Measurements from ENCODE around the gene HOXA6. TPM values are rescaled to one million over a fixed set of nuclear protein-coding genes. Genes with fewer than 3 reads are reported as not detected.

Gene HOXA6
- total RNA-seq, 1 donor from 2014 or later = 15.8 TPM

DNA sequence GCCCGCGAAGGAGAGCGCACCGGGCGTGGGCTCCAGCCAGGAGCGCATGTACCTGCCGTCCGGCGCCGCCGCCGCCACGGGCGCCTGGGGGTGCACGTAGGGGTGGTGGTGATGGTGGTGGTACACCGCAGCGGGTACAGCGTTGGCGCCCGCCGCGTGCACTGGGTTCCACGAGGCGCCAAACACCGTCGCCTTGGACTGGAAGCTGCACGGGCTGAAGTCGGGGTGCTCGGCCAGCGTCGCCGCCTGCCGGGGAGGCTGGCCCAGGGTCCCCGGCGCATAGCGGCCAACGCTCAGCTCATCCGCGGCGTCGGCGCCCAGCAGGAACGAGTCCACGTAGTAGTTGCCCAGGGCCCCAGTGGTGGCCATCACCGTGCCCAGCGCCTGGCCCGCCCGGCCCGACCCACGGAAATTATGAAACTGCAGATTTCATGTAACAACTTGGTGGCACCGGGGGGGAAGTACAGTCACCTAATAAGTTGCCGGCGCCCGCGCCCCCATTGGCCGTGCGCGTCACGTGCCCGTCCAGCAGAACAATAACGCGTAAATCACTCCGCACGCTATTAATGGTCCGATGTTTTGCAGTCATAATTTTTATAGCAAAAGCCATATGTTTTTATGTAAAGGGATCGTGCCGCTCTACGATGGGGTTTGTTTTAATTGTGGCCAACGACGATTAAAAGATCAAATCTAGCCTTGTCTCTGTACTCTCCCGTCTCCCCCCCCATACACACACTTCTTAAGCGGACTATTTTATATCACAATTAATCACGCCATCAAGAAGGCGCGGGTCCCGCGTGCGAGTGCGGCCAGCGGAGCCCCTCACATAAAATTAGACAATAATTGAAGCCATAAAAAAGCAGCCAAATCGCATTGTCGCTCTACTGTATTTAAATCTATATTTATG is 17.8 kb upstream of the HOXA6 start, which contains the start of gene HOXA9:
TSS of gene HOXA9 (minus strand) at position 449 of the 907 bp plus-strand sequence. CDS start at position 369, 80 bp downstream.
- ATAC-seq (peak; percentile 68), DNase-seq (ENCODE audit: low spot score) (peak; percentile 89)
- intact Hi-C loops (cut with DNase I) = no loop called here

DNA sequence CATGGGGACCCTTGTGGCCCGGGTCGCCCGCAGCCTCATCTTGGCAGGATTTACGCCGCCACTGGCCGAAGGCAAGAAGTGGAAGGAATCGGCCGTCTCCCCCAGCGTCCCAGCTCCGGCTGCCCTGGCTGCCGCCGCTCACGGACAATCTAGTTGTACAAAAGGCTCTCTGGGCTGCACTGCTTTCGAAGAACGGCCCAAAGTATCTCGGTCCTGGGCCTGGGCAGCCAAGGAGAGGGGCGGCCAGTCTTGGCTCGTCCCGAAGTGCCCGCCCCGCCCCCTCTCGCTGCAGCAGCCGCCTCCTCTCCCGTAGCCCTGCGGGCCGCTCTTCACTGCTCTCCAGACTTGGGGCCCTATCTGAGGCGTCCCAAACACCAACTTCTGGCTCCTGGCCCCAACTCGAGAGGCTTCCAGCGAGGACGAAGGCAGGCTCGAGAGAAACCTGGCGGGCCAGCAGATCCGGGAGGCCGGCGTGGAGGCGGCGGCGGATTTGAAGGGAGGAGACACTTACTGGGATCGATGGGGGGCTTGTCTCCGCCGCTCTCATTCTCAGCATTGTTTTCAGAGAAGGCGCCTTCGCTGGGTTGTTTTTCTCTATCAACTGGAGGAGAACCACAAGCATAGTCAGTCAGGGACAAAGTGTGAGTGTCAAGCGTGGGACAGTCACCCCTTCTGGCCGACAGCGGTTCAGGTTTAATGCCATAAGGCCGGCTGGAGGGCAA is 17.0 kb upstream of the HOXA6 start:
- intact Hi-C loops (cut with DNase I) = no loop called here
- ATAC-seq = peak; percentile 9

DNA sequence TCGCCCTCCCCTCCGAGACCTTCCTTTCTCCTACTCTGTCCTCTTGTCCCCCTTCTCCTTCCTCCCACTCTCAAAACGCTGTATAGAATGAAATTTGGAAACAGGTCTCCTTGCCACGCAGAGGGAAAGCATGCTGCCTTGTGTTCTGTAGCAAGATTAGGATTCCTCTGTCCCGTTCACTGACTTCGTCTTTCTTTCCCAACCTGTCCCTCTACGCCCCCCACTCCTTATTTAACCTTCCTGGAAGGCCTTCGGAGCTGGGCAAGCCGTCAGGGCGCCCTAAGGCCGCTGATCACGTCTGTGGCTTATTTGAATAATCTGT is 16.4 kb upstream of the HOXA6 start:
- intact Hi-C loops (cut with DNase I) = no loop called here
- DNase-seq (ENCODE audit: low spot score) (no peak), ATAC-seq (no peak)

More for the DNA sequence above, 17.0 kb upstream of the HOXA6 start:
- DNase-seq (ENCODE audit: low spot score) = peak; percentile 73

DNA sequence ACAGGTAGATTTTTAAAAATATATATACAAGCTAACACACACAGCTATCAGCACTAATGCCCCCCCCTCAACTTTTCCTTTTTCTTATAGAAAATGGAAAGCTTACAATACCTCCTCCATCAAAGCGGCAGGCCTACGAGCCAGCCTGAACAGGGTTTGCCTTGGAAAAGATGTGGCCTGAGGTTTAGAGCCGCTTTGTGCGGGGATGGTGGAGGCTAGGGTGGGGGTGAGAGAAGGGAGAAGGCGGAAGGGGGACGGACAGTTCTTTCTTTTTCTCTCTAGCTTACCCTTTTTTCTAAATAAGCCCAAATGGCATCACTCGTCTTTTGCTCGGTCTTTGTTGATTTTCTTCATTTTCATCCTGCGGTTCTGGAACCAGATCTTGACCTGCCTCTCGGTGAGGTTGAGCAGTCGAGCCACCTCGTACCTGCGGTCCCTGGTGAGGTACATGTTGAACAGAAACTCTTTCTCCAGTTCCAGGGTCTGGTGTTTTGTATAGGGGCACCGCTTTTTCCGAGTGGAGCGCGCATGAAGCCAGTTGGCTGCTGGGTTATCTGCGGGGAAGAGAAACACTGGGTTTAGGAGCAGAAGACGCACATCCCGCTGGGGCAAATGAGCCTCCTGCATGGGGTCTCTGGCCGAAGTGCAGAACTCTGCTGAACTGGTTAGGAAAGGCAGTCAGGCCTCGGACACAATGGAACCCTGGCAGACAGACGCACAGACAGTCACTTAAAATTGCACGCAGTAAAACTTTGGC is 15.9 kb upstream of the HOXA6 start:
- intact Hi-C loops (cut with DNase I) = no loop called here
- peak; percentile 51 for DNase-seq (ENCODE audit: low spot score)

DNA sequence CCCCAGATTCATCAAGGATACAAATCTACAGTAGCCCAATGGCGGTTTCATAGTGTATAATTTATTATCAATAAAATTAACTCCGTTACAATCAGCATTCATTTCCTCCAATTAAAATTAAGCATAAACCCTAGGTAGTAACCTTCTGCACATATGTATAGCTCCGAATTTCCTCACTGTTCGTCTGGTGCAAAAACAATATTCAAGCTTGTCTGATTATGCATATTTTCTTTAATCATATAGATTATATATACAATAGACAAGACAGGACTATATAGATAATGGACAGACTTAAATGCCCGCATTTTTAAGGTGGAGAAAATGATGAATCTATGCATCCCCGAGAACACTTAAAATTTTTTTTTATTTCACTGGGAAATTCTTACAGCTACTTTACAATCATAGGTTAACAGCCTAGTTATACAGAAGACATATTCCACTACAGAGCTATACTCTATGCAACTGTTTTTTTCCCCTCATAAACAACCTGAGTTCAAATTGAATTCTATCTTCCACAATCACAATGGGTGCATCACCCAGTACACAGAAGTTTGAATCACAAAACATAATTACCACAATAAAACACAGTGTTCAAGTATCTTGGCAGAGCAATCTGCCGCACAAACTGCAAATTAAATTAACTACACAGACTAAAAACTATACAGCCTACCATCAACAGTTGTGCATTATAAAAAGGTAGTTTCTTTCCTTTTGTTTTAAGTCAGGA is 15.2 kb upstream of the HOXA6 start:
- ATAC-seq (no peak), DNase-seq (ENCODE audit: low spot score) (no peak)
- intact Hi-C loops (cut with DNase I) = no loop called here

More for the DNA sequence above, 15.9 kb upstream of the HOXA6 start:
- ATAC-seq = no peak

DNA sequence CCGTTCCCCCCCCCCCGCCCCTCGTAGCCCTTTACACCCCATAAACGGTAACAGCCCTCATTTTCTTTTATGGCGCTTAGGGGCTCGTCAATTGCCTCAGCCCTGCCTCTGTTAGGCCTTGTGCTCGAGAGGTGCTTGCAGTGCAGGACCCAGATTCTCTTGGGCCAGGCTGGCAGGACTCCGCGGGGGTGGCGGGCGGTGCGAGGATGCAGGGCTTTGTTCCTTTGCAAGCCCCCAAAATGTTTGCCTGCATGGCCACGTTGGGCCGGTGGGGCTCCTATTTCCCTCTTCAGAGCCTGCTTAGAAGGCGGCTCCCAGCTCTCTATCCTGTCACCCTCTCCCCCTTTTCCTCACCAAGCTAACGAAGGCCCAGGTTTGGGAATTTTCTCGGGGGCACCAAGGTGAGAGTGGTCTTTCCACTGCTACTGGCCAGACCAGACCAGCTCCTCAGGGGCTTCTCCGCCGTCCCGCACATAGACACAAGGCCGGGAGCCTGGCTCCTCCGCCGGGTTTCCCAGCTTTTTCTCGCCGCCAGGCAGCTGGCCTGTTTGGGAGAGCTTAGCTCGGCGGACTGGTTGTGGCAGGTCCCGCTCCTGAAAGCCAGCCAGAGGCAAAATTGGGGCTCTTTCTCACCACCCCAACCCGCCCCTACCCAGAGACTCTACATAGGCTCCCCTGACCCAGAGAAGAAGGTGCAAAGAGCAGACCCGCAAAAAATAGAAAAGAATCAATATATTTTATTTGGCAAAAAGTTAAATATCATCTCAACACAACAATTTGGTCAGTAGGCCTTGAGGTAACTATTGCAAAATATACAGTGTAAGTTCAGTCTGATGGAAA is 14.4 kb upstream of the HOXA6 start:
- no peak for ATAC-seq
- intact Hi-C loops (cut with DNase I) = no loop called here
- DNase-seq (ENCODE audit: low spot score) = peak; percentile 67

DNA sequence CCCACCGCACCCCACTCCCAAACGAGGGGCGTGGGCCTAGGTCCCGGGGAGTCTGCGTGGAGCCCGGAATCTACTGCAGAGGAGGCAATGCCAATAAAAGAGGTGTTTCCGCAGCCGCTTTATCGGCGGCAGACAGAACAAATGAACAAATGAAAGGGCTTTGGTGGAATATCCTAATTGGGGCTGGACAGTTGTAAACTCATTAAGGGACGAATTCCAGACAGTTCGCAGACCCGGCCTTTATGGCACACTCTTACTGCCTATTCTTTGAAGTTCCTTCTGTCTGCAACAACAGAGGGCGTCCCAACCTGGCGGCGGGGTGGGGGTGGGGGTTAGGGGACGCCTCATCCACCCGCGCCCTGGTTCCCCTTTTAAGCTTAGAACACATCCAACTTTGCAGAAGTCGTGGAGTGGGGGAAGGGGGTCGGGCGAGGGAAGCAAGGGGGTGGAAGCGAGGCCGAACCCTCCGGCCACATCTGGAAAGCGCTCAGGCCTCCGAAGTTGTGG is 13.7 kb upstream of the HOXA6 start:
- peak; percentile 75 for DNase-seq (ENCODE audit: low spot score)
- ATAC-seq = no peak
- intact Hi-C loops (cut with DNase I) = no loop called here

DNA sequence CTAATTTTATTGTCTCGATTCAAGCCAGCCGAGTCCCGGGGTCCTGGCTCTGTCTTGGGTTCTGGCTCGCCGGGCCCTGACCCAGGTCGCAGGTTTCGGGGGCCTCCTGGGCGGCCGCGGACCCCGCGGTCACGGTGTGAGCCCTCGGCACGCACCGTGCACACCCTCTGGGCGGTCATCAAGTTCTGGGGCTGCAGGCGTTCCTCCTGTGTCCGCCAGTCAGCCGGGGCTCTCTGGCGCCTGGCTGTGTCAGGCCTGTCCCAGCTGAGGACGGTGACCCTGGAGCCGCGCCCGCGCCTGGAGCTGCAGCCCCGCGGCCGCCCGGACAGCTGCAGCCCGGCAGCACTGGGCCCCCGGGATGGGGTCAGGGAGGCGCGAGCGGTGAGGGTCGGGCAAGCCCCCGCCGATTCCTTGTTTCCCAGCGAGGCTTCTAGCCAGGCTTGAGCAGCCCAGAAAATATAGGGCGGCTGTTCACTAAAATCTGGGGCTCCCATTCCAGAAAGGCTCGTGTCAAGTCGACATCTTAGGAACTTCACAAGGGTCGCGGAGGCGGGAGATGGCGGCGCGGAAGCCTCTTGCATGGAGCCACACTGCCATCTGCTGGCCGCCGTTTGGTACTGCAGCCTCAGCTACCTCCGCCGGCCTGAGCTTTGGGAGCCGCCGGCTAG is 13.1 kb upstream of the HOXA6 start:
- peak; percentile 94 for DNase-seq (ENCODE audit: low spot score)
- intact Hi-C loops (cut with DNase I) = no loop called here
- peak; percentile 60 for ATAC-seq

DNA sequence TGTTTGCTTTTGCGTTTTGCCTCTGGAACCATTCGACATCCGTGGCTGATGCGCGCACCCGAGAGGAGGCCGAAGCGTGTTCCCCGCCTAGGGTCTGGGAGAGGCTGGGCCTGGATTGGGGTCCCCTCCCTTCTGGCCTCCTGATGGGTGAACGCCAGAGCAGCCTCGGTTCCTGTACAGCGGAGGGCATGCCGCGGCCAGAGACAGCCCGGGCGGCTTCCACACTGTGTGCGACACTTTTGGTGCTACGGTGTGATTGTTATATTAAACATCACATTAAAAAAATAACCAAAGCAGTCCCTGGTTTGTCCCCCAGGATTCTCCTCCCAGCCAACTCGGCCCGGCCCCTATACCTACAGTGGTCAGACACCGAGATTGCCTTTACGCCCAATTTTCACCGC is 12.6 kb upstream of the HOXA6 start:
- ATAC-seq = no peak
- peak; percentile 61 for DNase-seq (ENCODE audit: low spot score)
- intact Hi-C loops (cut with DNase I) = no loop called here

DNA sequence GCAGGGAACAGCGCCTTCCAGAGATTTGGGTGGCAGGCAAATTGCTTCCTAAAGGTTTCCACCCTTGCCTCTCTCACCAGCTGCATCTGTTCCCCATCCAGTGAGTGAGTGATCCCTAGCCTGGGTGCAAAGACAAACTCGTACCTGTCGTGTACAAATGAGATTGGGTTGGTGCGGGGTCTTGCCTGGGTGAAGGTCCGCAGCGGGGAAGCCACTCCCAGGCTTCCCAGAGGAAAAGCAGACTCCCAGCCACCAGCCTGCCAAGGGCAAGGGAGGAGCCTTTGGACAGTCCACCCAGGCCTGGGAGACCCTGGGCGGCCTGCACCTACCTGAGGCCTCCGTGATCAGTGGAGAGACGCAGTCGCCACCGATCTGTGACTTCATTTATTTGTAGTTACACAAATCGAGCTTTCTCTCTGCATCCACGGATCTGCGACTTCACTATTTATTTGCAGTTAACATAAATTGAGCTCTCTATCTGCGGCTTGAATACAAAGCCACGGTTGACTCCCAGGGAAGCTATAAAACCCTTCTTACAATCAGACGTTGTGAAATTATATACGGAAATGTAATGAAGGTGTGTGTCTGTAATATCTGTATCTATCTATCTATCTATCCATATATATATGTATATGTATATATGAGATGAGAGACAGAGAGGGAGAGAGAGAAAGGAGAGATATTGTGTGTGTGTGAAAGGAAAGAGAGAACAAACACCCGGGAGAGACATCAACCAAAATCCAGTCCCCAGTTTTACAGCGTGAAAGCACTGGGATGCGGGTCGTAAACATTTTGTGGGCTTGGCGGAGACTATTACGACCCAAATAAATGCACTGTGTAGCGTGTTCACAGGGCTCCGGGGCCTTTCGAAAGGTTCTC is 11.9 kb upstream of the HOXA6 start:
- intact Hi-C loops (cut with DNase I) = loop anchor here (10.0 kb wide), 1 partner anchor 785 kb away; no protein-coding TSS in a partner anchor
- DNase-seq (ENCODE audit: low spot score) (no peak), ATAC-seq (no peak)

DNA sequence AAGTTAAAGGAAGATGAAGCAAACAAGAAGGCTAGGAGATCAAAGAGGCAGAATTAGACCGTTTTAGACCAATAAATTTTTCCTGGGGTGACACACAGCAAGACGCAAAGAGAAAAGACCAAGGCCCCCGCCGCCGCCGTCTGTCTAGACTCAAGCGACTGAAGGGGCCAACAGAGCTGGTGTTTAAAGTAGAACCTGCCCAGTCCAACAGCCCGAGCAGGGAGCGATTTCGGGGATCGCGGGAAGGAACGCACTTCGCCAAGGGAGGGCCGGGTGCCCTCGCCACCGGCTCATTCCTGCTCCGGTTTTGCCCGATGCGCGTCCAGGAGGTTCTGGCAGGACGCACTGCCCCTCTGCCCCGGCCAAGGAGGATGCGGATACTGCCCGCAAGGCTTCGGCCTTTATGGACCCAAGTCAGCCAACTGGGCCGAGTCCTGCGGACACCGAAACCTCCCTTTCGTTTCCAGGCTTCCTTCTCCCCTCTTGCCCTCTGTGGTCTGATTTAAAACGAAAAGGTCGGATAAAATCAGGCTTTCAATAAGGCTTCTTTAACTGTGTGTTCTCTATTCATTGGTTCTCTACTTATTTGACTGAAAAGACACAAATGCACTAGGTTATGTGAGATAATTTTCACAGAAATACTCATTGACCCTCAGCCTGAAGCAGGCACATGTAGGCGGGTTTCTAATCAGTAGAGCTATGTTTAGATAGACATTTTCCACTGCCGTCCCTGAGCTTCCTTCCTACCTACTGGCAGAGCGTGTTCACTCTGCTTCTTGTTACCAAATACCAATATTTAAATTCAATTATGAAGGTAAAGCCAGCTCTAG is 11.1 kb upstream of the HOXA6 start:
- peak; percentile 55 for DNase-seq (ENCODE audit: low spot score)
- intact Hi-C loops (cut with DNase I) = loop anchor here (10.0 kb wide), 1 partner anchor 784 kb away; no protein-coding TSS in a partner anchor
- no peak for ATAC-seq

DNA sequence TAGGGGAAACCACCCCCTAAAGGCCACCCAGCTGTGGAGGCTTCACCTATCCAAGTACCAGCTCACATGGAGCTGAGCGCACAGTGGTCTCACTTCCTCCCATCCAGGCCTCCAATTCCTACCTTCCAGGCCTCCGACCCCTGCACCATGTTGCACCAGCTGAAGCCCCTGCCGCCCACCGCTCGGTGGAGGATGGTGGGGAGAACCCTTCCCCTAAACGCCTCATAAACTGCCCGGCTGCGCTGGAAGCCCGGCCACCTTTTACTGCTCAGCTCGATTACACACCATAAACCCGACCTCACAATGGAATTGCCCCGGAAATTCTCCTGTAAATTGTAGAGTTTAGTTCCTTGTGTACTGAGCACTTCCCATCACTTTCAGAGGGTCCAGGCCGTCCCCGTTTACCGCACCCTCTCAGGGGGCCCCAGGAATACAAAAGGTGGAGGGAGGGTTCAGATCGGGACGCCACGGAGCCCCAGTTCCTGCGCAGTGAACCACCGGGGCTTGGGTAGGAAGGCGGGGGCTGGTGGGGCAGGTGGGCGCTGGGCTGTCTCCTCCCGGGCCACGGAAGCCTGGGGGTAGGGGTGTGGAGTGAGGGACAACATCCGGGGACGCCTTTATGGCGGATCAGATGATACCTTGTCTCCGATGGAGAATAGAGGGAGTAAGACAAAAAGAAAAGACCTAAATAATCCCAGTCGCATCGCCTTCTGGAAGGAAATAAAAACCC is 10.3 kb upstream of the HOXA6 start:
- peak; percentile 55 for DNase-seq (ENCODE audit: low spot score)
- ATAC-seq = no peak
- intact Hi-C loops (cut with DNase I) = loop anchor here (10.0 kb wide), 1 partner anchor 783 kb away; no protein-coding TSS in a partner anchor

DNA sequence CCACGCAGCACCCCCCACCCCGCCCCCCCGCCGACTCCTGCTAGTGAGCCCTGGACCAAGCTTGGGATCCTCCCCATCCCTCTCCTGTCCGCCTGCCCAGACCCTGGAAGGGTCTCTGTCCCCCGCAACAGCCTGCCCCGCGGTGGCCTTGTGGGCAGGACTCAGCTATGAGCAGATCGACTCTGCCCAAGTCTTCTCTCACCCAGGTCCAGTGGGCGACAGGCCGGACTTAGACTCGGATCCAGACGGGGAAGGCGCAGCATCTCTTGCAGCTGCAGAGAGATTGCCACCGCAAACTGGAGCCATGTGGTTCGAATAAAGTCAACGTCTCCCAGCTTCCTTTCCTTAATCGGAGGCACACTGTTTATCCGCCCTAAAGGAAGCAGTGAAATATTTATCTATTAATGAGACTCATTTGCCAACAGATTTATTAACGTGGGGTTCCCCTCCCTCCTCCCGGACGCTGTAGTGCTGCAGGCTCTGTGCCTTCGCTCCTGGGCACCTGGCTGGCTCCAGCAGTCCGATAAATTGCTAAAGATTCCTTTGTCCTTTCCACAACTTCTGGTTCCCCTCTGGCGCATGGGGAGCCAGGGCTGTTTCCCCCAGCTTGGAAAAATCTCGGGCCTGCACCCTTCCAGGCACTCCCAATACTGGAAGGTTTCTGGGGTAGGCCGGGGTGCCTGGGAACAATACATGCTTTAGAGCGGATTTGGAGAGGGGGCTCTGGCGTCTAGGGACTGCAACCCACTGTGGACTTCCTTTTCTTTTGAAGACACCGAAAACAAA is 9.5 kb upstream of the HOXA6 start:
- ATAC-seq = no peak
- DNase-seq (ENCODE audit: low spot score) = peak; percentile 70
- intact Hi-C loops (cut with DNase I) = loop anchor here (10.0 kb wide), 1 partner anchor 782 kb away; no protein-coding TSS in a partner anchor

DNA sequence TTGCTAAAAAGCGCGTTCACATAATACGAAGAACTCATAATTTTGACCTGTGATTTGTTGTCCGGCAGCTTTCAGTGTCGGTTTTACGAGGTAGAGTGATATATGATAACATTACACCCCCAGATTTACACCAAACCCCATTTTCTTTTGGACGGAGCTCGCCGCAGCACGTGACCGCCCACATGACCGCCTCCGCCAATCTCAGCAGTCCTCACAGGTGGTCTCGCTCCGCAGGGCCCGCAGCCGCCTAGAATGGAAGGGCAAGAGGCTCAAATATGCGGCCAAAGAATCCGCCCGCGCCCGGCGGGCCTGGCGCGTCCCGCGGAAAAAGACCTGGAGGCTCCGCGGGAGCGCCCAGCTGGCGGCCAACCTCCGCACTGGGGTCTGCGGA is 8.9 kb upstream of the HOXA6 start, which contains the start of gene HOXA7:
TSS of gene HOXA7 (minus strand) at position 168 of the 391 bp plus-strand sequence. CDS start at position 38, 130 bp downstream.
- DNase-seq (ENCODE audit: low spot score) (peak; percentile 91), ATAC-seq (peak; percentile 73)
- intact Hi-C loops (cut with DNase I) = loop anchor here (10.0 kb wide), 1 partner anchor 782 kb away; no protein-coding TSS in a partner anchor

Data from sciatic nerve (tissue), 2 donors.